Bronchial epithelial cell (primary cell): ENCODE measurements around the gene CYP46A1. TPM values are rescaled to one million over a fixed set of nuclear protein-coding genes. Genes with fewer than 3 reads are reported as not detected.

ENCODE experiments used
- DNase-seq: peaks from one replicate; pipeline ENCODE4 v3.0.0-alpha.2; 2010; ENCODE audit warnings: low read depth
- FAIRE-seq: peaks from 2 replicates; lab custom pipeline; 2011; peaks lifted over from hg19 to GRCh38; lab: Jason Lieb, UNC
- H3K27me3 ChIP-seq: 2 replicates; pipeline ENCODE4 v1.5.1; 2011; ENCODE audit warnings: low read length; ENCODE audit not compliant: control insufficient read depth, insufficient read depth
- H3K36me3 ChIP-seq: 2 replicates; pipeline ENCODE4 v1.5.1; 2011; ENCODE audit warnings: low read length; ENCODE audit not compliant: control insufficient read depth, insufficient read depth
- H3K4me3 ChIP-seq: 2 replicates; pipeline ENCODE4 v1.5.1; 2011; ENCODE audit warnings: mild to moderate bottlenecking, low read depth, low read length, control low read depth
- total RNA-seq: library from RNA; depleted of rRNA; stranded (reverse); fragments of >200 nt; gene quantifications from 2 replicates; pipeline ENCODE4 v1.2.1, GENCODE V29; 2014
- TF ChIP-seq, protein P1 (sequence below): IDR thresholded peaks from 2 replicates; pipeline ENCODE4 v1.5.1; 2011; ENCODE audit warnings: mild to moderate bottlenecking, moderate library complexity, low read length, control low read depth, inconsistent platforms; ENCODE audit not compliant: insufficient read depth, severe bottlenecking

CYP46A1 gene
- total RNA-seq, 1 donor from 2014 or later: not detected

DNA sequence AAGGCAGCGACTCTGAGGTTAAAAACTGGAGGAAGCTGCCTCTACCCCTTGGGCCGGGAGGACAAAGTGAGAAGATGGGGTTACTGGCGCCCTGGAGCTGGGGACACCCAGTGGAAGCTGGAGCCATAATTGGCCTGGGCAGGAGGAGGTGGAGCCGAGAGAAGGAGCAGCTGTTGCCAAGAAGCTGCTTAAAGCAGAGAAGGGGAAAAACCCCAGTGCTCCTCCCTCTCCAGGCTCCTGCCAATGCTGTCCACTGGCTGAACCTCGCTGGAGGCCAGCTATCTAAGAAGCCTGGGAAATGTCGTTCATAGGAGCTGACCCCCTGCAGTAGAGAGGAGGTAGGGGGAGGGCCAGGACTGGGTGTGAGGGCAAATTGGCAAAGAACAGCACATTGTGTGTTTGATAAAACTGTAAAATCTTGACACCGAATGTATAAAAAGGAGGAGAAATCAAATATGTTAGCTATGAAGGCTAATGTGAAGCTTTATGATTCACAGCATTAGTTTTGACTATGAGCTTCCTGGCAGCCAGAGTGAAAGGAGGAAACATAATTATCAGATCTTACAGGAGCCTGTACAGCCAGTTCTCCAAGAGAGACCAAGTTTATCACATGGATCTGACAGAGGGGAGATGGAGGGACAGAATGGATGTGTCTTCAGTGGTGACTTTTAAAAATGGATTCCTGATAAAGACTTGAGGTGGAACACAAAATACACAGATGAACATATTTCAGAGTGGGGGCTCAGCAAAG, 29.7 kb upstream of the CYP46A1 start:
- FAIRE-seq (peak; percentile 79), DNase-seq (peak; percentile 29)
- Histone ChIP-seq H3K36me3 (no peaks in the 10 kb centered on the region), H3K27me3 (peaks cover 22% of the 10 kb centered on the region), H3K4me3 (no peak overlapping the region)
- TF ChIP-seq, protein P1, sequence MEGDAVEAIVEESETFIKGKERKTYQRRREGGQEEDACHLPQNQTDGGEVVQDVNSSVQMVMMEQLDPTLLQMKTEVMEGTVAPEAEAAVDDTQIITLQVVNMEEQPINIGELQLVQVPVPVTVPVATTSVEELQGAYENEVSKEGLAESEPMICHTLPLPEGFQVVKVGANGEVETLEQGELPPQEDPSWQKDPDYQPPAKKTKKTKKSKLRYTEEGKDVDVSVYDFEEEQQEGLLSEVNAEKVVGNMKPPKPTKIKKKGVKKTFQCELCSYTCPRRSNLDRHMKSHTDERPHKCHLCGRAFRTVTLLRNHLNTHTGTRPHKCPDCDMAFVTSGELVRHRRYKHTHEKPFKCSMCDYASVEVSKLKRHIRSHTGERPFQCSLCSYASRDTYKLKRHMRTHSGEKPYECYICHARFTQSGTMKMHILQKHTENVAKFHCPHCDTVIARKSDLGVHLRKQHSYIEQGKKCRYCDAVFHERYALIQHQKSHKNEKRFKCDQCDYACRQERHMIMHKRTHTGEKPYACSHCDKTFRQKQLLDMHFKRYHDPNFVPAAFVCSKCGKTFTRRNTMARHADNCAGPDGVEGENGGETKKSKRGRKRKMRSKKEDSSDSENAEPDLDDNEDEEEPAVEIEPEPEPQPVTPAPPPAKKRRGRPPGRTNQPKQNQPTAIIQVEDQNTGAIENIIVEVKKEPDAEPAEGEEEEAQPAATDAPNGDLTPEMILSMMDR: no peak

DNA sequence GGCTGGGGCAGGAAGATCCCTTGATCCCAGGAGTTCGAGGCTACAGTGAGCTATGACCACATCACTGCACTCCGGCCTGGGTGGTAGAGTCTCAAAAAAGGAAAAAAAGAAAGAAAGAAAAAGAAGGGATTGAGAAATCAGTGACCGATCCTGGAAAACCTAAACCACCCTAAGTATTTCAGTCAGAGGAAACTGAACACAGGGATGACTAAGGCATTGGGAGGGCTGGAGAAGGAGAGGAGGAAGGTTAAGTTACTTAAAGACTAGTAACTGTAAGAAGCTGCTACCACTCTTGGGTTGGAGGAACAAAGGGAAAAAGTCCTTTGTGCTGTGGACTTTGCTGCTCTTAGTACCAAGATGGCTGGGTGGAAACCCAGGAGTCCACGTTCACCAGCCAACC, 28.6 kb upstream of the CYP46A1 start:
- H3K27me3 ChIP-seq: peaks cover 28% of the 10 kb centered on the region
- TF ChIP-seq, protein P1: no peak
- no peak overlapping the region for H3K4me3 ChIP-seq
- DNase-seq (no peak), FAIRE-seq (no peak)
- H3K36me3 ChIP-seq: no peaks in the 10 kb centered on the region

DNA sequence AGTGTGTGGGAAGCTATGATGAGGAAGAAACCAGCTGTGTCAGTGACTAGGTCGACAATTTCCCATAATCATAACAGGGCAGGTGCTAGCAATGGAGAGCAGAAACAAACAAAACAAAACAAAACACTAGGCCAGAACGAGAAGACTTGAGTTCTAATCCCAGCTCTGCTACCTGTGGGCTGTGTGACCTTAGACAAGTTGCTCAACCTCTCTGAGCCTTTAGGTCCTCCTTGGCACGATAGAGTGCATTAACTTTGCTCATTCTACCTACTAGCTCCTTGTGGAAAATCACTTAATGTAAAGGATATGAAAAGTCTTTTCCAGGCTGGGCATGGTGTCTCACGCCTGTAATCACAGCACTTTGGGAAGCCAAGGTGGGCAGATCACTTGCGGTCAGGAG, 27.9 kb upstream of the CYP46A1 start:
- TF ChIP-seq, protein P1: no peak
- DNase-seq: no peak
- FAIRE-seq: peak; percentile 64
- no peaks in the 10 kb centered on the region for H3K36me3 ChIP-seq
- H3K4me3 ChIP-seq: no peak overlapping the region
- H3K27me3 ChIP-seq: peaks cover 31% of the 10 kb centered on the region

DNA sequence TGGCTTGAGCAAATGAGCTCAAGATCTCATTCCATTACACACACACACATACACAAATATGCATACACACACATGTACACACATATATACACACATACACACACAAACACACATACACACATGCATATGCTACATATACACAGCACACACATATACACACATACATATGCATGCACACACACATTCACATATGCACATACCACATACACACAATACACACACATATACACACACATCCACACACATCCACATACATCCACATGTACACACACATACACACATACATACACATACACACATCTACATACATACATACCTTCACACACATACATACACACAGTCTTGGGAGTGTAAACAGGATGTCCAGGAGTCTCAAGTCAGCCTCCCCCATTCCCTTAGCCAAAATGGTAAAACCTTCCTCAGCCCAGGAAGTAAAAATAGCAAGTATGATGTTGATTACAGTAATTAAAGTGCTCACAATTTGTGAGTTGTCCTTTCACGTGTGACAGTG, 26.4 kb upstream of the CYP46A1 start:
- TF ChIP-seq, protein P1: no peak
- DNase-seq (no peak), FAIRE-seq (peak; percentile 84)
- no peaks in the 10 kb centered on the region for H3K36me3 ChIP-seq
- peaks cover 31% of the 10 kb centered on the region for H3K27me3 ChIP-seq
- no peak overlapping the region for H3K4me3 ChIP-seq

DNA sequence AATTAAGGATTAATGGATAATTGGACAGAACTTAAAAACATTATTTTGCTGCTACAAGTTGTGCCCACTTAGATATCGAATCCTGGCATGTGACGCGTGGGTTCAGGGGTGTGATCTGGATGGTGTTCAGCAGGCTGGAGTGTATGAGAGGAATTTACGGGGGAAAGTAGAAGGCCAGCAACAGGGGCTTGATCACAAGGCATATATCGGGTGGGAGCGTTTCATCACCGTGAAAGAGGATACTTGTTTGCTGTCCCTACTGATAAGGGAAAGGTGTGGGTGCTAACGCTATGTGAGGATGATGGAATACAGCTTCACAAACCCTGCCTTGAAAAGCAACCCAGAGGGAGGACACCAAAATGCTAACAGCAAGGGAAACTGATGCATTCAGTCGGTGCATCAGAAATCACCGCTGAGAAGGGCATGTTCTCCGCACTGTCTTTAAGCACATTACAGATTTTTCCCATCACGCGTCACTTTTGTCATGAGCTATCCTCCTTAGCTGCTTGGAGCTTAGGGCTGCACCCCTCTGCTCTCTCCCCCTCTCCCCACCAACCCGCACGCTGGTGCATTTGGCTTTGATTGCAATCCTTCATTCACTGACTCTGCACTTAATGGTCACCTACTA, 25.8 kb upstream of the CYP46A1 start:
- FAIRE-seq (peak; percentile 43), DNase-seq (no peak)
- Histone ChIP-seq H3K4me3 (no peak overlapping the region), H3K27me3 (peaks cover 31% of the 10 kb centered on the region), H3K36me3 (no peaks in the 10 kb centered on the region)
- TF ChIP-seq, protein P1: no peak
